Right atrium auricular region (tissue), 2 donors: ENCODE results near the gene CHAC2. TPM values are rescaled to one million over a fixed set of nuclear protein-coding genes. Genes with fewer than 3 reads are reported as not detected.

Experiments used
- DNase-seq: peaks from one replicate; pipeline ENCODE4 v3.0.0-alpha.2; 2019; ENCODE audit warnings: low spot score
- H3K27ac ChIP-seq, 2 donors: fragments of 200-600 bp; sonication (generic); 1 replicate in 1 of 2; 2 replicates in 1 of 2; pipeline ENCODE4 v1.5.1; 2016 to 2019
- H3K27me3 ChIP-seq, 2 donors: fragments of 200-600 bp; sonication (generic); one replicate each; pipeline versions ENCODE4 v1.5.1 to v1.6.0; 2017 to 2019
- H3K36me3 ChIP-seq: fragments of 200-600 bp; sonication (generic); one replicate; pipeline ENCODE4 v1.5.1; 2016
- H3K4me1 ChIP-seq, 2 donors: fragments of 200-600 bp; sonication (generic); one replicate each; pipeline versions ENCODE4 v1.5.1 to v1.6.0; 2017 to 2019
- H3K4me3 ChIP-seq, 2 donors: fragments of 200-600 bp; sonication (generic); 1 replicate in 1 of 2; 2 replicates in 1 of 2; pipeline ENCODE4 v1.5.1; 2017 to 2019; ENCODE audit warnings: mild to moderate bottlenecking in 1 of 2, moderate library complexity in 1 of 2
- H3K9me3 ChIP-seq, 2 donors: fragments of 200-600 bp; sonication (generic); one replicate each; pipeline ENCODE4 v1.5.1; 2019
- total RNA-seq, 2 donors: library from RNA; depleted of rRNA; stranded (reverse); fragments of >200 nt; gene quantifications; one replicate each; pipeline ENCODE4 v1.1.0, GENCODE V29; 2016
- TF ChIP-seq, protein P1 (sequence below), 2 donors: fragments of 200-600 bp; sonication (generic); IDR thresholded peaks; one replicate each; pipeline ENCODE4 v1.5.1; 2019; ENCODE audit warnings: antibody characterized with exemption in 2 of 2

CHAC2 gene
- total RNA-seq, 2 donors from 2014 or later = 3.3 to 4.3 TPM

- no peak overlapping the region for H3K27ac ChIP-seq
- H3K9me3 ChIP-seq = no peaks in the 10 kb centered on the region
- H3K4me1 ChIP-seq = no peaks in the 10 kb centered on the region
- H3K27me3 ChIP-seq = no peaks in the 10 kb centered on the region
- TF ChIP-seq, protein P1, sequence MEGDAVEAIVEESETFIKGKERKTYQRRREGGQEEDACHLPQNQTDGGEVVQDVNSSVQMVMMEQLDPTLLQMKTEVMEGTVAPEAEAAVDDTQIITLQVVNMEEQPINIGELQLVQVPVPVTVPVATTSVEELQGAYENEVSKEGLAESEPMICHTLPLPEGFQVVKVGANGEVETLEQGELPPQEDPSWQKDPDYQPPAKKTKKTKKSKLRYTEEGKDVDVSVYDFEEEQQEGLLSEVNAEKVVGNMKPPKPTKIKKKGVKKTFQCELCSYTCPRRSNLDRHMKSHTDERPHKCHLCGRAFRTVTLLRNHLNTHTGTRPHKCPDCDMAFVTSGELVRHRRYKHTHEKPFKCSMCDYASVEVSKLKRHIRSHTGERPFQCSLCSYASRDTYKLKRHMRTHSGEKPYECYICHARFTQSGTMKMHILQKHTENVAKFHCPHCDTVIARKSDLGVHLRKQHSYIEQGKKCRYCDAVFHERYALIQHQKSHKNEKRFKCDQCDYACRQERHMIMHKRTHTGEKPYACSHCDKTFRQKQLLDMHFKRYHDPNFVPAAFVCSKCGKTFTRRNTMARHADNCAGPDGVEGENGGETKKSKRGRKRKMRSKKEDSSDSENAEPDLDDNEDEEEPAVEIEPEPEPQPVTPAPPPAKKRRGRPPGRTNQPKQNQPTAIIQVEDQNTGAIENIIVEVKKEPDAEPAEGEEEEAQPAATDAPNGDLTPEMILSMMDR (IDR thresholded peaks at IDR 0.05) = no peak
- no peak for DNase-seq
- H3K36me3 ChIP-seq = peaks cover 35% of the 10 kb centered on the region
- no peak overlapping the region for H3K4me3 ChIP-seq
Observed at GRCh38 chr2:53802617-53803151, 35.1 kb downstream of the CHAC2 start.

DNA sequence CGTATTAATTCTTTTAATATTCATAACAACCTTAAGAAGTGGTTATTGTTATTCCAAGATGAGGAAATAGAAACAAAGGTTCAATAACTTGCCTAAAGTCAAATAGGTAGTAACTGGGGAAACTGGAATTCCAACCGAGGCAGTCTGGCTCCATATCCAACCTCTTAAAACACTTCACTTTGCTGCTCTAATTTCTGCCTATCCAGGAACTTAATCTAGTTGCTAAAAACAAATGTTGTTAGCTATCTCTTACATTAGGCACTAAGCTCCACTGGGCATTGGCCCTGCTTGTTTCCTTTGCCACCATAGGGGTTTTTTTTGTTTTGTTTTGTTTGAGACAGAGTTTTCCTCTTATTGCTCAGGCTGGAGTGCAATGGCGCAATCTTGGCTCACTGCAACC, 44.0 kb downstream of the CHAC2 start:
- Histone ChIP-seq H3K4me1 (peaks cover 0 to 15% of the 10 kb centered on the region in 2 donors), H3K4me3 (no peak overlapping the region), H3K9me3 (no peaks in the 10 kb centered on the region), H3K27ac (peak overlapping the region in 1 of 2 donors; percentile 57), H3K36me3 (peaks cover 68% of the 10 kb centered on the region), H3K27me3 (no peaks in the 10 kb centered on the region)
- DNase-seq = no peak
- TF ChIP-seq, protein P1 (IDR thresholded peaks at IDR 0.05) = no peak

DNA sequence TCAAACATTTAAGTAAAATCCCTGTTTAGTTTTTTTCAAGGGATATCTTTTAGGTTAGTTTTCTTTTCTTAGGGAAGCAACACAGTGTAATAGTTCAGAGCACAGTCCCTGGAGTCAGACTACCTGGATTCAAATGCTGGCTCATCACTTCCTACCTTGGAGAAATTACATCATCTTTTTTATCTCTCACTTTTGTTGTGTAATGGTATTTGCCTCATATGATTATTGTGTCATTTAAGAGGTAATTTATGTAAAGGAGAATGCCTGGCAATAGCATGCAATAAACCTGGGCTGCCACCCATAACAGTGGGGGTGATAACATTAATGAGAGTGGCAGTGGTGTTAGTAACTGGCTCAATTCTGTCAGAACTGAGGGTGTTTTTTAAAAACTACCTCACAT, 45.5 kb downstream of the CHAC2 start:
- TF ChIP-seq, protein P1 (IDR thresholded peaks at IDR 0.05) = no peak
- Histone ChIP-seq H3K4me1 (peaks cover 0 to 15% of the 10 kb centered on the region in 2 donors), H3K9me3 (no peaks in the 10 kb centered on the region), H3K27me3 (no peaks in the 10 kb centered on the region), H3K27ac (peak overlapping the region in 1 of 2 donors; percentile 57), H3K4me3 (no peak overlapping the region), H3K36me3 (peaks cover 71% of the 10 kb centered on the region)
- no peak for DNase-seq

DNA sequence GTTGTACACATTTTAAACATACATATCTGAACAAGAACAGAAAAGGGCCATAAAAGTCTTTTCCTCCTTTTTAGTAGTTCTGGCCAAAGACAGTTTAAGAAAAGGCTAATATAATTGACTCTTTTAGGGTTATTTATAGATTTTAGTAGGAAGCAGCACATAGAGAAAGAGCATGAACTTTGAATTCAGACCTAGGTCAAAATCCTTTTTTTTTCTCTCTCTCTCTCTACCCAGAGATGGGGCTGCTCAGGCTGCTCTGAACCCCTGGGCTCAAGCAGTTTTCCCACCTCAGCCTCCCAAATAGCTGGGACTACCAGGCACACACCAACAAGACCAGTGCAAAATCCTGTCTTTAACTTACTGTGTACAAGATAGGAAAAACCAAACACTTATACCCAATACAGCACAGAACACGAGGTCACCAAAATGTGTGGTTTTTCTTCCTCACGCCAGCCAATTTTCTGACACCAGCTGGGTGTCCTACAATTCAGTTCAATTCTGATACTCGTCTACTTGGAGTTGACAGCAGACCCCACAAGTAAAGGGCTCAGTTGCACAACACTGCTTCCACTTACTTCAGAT, 51.3 kb downstream of the CHAC2 start:
- Histone ChIP-seq H3K27me3 (no peaks in the 10 kb centered on the region), H3K4me3 (no peak overlapping the region), H3K9me3 (no peaks in the 10 kb centered on the region), H3K27ac (no peak overlapping the region), H3K4me1 (no peaks in the 10 kb centered on the region), H3K36me3 (peaks cover 49% of the 10 kb centered on the region)
- no peak for DNase-seq
- TF ChIP-seq, protein P1 (IDR thresholded peaks at IDR 0.05) = no peak

DNA sequence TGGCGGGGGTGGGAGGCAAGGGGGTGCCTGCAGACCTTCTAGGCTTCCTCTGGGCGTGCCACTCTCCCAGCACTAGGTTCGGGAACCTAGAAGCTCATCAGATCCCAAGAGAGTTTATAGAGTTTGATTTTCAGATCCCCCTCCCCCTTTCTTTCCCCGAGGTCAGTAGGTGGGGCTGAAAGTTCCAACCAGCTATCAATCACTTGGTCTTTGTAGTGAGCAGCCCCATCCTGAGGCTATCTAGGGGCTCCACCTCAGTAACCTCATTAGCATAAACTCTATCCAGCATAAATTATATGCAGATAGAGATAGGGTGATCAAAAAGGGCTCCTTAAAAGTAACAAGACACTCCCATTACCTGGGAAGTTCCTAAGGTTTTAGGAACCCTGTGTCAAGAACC, 52.0 kb downstream of the CHAC2 start:
- TF ChIP-seq, protein P1 (IDR thresholded peaks at IDR 0.05) = no peak
- no peaks in the 10 kb centered on the region for H3K9me3 ChIP-seq
- no peak overlapping the region for H3K4me3 ChIP-seq
- H3K27me3 ChIP-seq = no peaks in the 10 kb centered on the region
- no peaks in the 10 kb centered on the region for H3K4me1 ChIP-seq
- H3K36me3 ChIP-seq = peaks cover 44% of the 10 kb centered on the region
- no peak overlapping the region for H3K27ac ChIP-seq
- no peak for DNase-seq

GRCh38 chr2:53820048-53820447, 52.4 kb downstream of the CHAC2 start:
- no peaks in the 10 kb centered on the region for H3K4me1 ChIP-seq
- no peak overlapping the region for H3K27ac ChIP-seq
- H3K27me3 ChIP-seq = no peaks in the 10 kb centered on the region
- TF ChIP-seq, protein P1 (IDR thresholded peaks at IDR 0.05) = no peak
- peaks cover 41% of the 10 kb centered on the region for H3K36me3 ChIP-seq
- no peak overlapping the region for H3K4me3 ChIP-seq
- no peak for DNase-seq
- H3K9me3 ChIP-seq = no peaks in the 10 kb centered on the region
